Urinary bladder (tissue), 4 donors: ENCODE measurements around the gene PDE4A. TPM values are rescaled to one million over a fixed set of nuclear protein-coding genes. Genes with fewer than 3 reads are reported as not detected.

Experiments used
- DNase-seq: peaks from one replicate; pipeline ENCODE4 v3.0.0-alpha.2; 2015; ENCODE audit errors: extremely low spot score
- H3K27ac ChIP-seq: one replicate; pipeline ENCODE4 v1.5.1; 2013; ENCODE audit warnings: low read depth, mild to moderate bottlenecking, moderate library complexity
- H3K36me3 ChIP-seq: one replicate; pipeline ENCODE4 v1.6.1; 2013; ENCODE audit warnings: mild to moderate bottlenecking, moderate library complexity; ENCODE audit not compliant: insufficient read depth
- H3K4me1 ChIP-seq: one replicate; pipeline ENCODE4 v1.6.1; 2013; ENCODE audit warnings: mild to moderate bottlenecking, moderate library complexity; ENCODE audit not compliant: insufficient read depth
- H3K4me3 ChIP-seq: one replicate; pipeline ENCODE4 v1.5.1; 2013; ENCODE audit warnings: low read depth, low read length
- WGBS: extraction: QIAGEN DNeasy Blood & Tissue Kit; methylation state at CpG from one replicate; pipeline ENCODE4 v1.1.7; 2013; 5-methylcytosine and 5-hydroxymethylcytosine counted together
- polyA plus RNA-seq: library from polyadenylated mRNA; stranded (reverse); fragments of 200-250 nt; gene quantifications from one replicate; pipeline ENCODE4 v1.2.3, GENCODE V29; 2013
- total RNA-seq: library from RNA; depleted of rRNA; stranded (reverse); fragments of >200 nt; gene quantifications from one replicate; pipeline ENCODE4 v1.2.3, GENCODE V29; 2014
- donor health status: healthy with polysubstance abuse.
- donor health status: healthy.

PDE4A gene
- total and polyA plus RNA-seq, 2 donors, result 5.6 to 18.6 TPM

- no peak for DNase-seq
- no peaks in the 10 kb centered on the region for H3K4me1 ChIP-seq
- 60% methylated on average over 5 of the region's 5 CpGs for WGBS
- H3K36me3 ChIP-seq, result no peaks in the 10 kb centered on the region
- H3K4me3 ChIP-seq, result no peak overlapping the region
- no peak overlapping the region for H3K27ac ChIP-seq
These were observed 52.9 kb downstream of the PDE4A start for GRCh38 chr19:10473192-10473591.

DNA sequence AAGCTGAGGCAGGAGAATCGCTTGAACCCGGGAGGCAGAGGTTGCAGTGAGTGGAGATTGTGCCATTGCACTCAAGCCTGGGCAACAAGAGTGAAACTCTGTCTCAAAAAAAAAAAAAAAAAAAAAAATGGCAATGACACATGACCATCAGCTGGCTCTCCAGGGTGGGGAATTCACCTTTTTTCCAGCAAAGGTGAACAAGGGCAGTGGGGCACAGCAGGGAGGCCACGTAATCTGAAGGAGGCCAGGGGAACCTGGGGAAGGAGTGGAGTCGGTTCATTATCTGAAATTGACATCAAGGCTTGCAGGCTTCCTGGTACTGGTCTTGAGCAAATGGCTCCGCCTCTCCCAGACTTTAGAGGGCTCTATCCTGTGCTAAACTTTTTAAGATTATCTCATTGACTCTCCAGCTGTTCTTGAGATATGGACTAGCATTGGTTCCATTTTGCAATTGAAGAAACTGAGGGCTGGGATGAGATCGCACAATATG, 54.7 kb downstream of the PDE4A start:
- no peak overlapping the region for H3K4me3 ChIP-seq
- no peak for DNase-seq
- 61% methylated on average over 6 of the region's 6 CpGs for WGBS
- H3K27ac ChIP-seq, result no peak overlapping the region
- no peaks in the 10 kb centered on the region for H3K4me1 ChIP-seq
- H3K36me3 ChIP-seq, result no peaks in the 10 kb centered on the region

DNA sequence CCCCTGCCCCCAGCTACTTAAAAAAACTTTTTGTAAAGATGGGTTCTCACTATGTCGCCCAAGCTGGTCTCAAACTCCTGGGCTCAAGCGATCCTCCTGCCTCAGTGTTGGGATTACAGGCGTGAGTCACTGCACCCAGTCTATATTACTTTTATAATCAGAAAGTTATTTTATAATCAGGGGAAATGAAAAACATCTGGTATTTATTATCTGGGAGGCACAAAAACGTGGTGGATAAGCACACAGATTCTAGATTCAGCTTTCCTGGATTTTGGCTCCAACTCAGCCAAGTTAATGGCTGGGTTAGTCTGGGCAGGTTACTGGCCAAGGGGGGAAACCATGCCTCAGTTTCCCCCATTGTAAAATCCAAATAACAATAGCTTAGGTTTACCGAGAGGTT, 58.1 kb downstream of the PDE4A start:
- H3K27ac ChIP-seq, result no peak overlapping the region
- no peak for DNase-seq
- H3K4me1 ChIP-seq, result no peaks in the 10 kb centered on the region
- 16% methylated on average over 5 of the region's 5 CpGs for WGBS
- H3K36me3 ChIP-seq, result no peaks in the 10 kb centered on the region
- peak overlapping the region; percentile 5 for H3K4me3 ChIP-seq

DNA sequence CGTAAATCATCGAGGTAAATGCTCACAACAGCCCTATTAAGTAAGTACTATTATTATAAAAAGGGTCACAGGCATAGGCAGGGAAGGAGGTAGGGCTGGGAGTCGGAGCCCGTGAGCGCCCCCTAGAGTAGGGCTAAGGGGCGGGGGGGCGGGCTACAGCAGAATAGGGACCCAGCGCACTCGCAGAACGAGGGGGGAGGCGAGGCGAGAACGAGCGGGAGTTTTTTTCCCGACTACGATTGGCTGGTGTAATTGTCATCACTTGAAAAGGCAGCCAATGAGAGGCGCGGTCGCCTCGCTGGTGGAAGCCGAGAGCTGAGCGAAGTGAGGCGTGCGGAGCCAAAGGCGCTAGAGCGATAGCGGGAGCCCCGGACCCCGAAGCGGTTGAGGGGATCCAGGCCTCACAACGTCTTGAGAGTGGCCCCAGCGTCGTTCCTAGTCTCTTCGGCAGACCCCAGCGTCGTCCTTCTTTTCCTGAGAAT, 58.6 kb downstream of the PDE4A start:
- H3K36me3 ChIP-seq, result no peaks in the 10 kb centered on the region
- no peaks in the 10 kb centered on the region for H3K4me1 ChIP-seq
- peak overlapping the region; percentile 5 for H3K4me3 ChIP-seq
- 1% methylated on average over 36 of the region's 36 CpGs for WGBS
- peak; percentile 62 for DNase-seq
- no peak overlapping the region for H3K27ac ChIP-seq

DNA sequence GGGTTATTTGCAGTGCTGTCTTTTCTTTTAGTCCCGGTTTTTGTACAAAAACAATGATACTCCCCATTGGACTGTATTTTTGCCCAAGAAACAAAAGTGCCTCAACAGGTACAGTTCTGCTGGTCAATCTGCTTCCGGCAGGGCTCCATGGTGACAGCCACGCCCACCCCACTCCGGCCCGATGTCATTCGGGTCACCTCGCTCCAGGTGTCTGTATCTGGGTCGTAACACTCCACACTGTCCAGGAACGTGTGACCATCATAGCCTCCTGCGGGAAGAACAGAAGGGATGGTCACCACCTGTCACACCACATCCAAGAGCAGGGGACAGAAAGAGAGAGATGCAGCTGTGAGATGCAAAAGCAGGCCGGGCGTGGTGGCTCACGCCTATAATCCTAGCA, 66.2 kb downstream of the PDE4A start:
- Histone ChIP-seq H3K4me3 (no peak overlapping the region), H3K36me3 (peaks cover under 1% of the 10 kb centered on the region), H3K27ac (no peak overlapping the region), H3K4me1 (no peaks in the 10 kb centered on the region)
- 85% methylated on average over 13 of the region's 13 CpGs for WGBS
- DNase-seq, result no peak

- H3K4me1 ChIP-seq, result no peaks in the 10 kb centered on the region
- no peak overlapping the region for H3K27ac ChIP-seq
- DNase-seq, result no peak
- peaks cover 2% of the 10 kb centered on the region for H3K36me3 ChIP-seq
- H3K4me3 ChIP-seq, result no peak overlapping the region
- WGBS, result 96% methylated on average over 43 of the region's 43 CpGs
These were observed 71.2 kb downstream of the PDE4A start for GRCh38 chr19:10491472-10492047.

DNA sequence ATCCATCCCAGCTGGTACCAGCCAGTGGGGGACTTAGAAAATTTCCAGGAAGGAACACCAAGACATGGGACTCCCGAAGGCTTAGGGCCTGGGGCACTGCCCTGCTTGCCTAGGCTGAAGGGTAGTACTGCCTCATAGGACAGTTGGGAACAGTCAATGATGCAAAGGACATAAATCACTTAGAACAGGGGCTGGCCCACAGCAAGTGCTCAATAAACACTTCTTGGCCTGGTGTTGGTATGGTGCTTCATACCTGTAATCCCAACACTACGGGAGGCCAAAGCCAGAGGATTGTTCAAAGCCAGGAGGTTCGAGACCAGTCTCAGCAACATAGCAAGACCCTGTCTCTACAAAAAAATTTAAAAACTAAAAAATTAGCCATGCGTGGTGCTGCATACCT, 77.0 kb downstream of the PDE4A start:
- 93% methylated on average over 4 of the region's 4 CpGs for WGBS
- no peak for DNase-seq
- Histone ChIP-seq H3K27ac (no peak overlapping the region), H3K4me3 (no peak overlapping the region), H3K4me1 (peaks cover 1% of the 10 kb centered on the region), H3K36me3 (peaks cover 1% of the 10 kb centered on the region)

DNA sequence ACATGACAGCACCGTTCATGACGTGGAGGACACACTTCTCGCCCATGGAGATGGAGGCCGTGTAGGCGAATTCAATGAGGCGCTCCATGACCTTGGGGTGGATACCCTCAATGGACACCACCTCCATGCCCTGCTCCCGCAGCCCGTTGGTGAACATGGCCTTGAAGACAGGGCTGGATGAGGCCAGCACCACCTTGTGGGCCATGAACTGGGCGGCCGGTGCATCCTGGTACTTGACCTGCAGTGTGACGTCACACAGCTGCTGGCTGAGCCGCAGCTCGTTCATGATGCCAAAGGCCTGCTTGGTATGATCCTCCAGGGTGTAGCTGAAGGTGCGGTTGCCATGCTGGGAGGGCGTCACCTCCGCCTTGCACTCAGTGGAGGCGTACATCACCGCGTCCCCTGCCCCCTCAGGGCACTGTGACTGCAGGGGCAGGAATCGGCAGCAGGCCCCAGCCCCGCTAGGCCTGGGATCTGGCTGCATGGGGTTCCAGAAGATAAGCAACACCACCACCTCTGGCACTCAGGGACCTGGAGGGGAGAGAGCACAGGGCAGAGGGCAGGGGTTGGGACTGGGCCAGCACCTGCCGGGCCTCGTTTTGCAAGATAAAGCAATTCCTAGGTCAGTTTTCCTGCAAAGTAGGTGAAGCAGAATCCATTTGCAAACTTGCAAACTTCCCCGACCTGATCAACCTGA, 79.4 kb downstream of the PDE4A start:
- H3K4me3 ChIP-seq, result no peak overlapping the region
- DNase-seq, result no peak
- WGBS, result 88% methylated on average over 24 of the region's 24 CpGs

GRCh38 chr19:10500247-10500592, 79.9 kb downstream of the PDE4A start:
- WGBS, result 97% methylated on average over 2 of the region's 2 CpGs
- peaks cover 1% of the 10 kb centered on the region for H3K36me3 ChIP-seq

More for the DNA sequence above, 79.4 kb downstream of the PDE4A start:
- peaks cover 1% of the 10 kb centered on the region for H3K36me3 ChIP-seq
- H3K4me1 ChIP-seq, result peaks cover 1% of the 10 kb centered on the region
- H3K27ac ChIP-seq, result no peak overlapping the region

GRCh38 chr19:10501971-10502523, 81.7 kb downstream of the PDE4A start:
- under 1% methylated on average over 35 of the region's 35 CpGs for WGBS
- H3K4me1 ChIP-seq, result peaks cover 1% of the 10 kb centered on the region
- DNase-seq, result no peak
- H3K4me3 ChIP-seq, result peak overlapping the region; percentile 66
- no peaks in the 10 kb centered on the region for H3K36me3 ChIP-seq
- peak overlapping the region; percentile 93 for H3K27ac ChIP-seq

More at GRCh38 chr19:10500247-10500592, 79.9 kb downstream of the PDE4A start:
- no peak for DNase-seq
- Histone ChIP-seq H3K27ac (no peak overlapping the region), H3K4me3 (no peak overlapping the region), H3K4me1 (peaks cover 1% of the 10 kb centered on the region)

GRCh38 chr19:10502524-10503001, 82.2 kb downstream of the PDE4A start:
- peak; percentile 43 for DNase-seq
- peak overlapping the region; percentile 66 for H3K4me3 ChIP-seq
- WGBS, result under 1% methylated on average over 65 of the region's 65 CpGs
- H3K4me1 ChIP-seq, result peaks cover 1% of the 10 kb centered on the region
- no peaks in the 10 kb centered on the region for H3K36me3 ChIP-seq
- peak overlapping the region; percentile 93 for H3K27ac ChIP-seq

DNA sequence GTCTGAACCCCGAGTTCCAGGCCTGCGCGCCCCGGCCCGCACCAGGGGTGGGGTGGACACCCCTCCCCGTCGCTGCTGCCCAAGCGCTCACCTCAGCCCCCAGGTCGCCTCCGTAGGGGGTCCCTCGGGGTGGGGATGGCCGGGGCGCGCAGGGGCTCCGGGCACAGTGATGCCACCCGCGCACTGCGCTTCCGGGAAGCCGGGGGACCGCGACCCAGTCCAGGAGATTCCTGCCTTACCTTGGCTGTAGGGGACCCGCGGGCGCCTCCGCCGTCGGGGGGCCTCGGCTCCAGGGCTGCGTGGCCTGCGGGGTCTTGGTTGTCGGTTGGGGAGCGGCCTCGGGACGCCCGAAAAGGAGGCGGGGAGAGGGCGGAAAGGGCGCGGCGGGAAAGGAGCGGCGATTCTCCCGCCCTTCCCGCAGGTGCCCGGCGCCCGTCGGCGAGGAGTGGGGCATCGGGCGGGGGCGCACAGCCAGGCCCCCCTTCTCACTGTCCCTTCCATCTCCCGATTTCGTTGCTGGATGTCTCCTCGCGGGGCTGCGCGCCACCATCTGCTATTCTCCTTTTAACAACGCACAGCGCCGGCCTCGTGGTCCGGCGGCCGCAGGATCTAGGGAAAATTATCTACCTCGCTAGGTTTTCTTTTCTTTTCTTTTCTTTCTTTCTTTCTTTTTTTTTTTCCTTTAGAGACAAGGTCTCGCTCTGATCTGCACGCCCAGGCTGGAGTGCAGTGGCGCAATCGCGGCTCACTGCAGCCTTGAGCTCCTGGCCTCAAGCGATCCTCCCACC, 82.9 kb downstream of the PDE4A start, which contains the start of gene KEAP1:
TSS of gene KEAP1 (minus strand) at position 355 of the 788 bp plus-strand sequence. CDS start 3,323 bp downstream, outside the sequence.
- H3K27ac ChIP-seq, result peak within 1 kb of the TSS; percentile 93
- no peaks in the 10 kb centered on the region for H3K36me3 ChIP-seq
- peaks cover 1% of the 10 kb centered on the region for H3K4me1 ChIP-seq
- DNase-seq, result no peak
- H3K4me3 ChIP-seq, result peak within 1 kb of the TSS; percentile 66
- WGBS, result 4% methylated on average over 73 of the region's 73 CpGs

DNA sequence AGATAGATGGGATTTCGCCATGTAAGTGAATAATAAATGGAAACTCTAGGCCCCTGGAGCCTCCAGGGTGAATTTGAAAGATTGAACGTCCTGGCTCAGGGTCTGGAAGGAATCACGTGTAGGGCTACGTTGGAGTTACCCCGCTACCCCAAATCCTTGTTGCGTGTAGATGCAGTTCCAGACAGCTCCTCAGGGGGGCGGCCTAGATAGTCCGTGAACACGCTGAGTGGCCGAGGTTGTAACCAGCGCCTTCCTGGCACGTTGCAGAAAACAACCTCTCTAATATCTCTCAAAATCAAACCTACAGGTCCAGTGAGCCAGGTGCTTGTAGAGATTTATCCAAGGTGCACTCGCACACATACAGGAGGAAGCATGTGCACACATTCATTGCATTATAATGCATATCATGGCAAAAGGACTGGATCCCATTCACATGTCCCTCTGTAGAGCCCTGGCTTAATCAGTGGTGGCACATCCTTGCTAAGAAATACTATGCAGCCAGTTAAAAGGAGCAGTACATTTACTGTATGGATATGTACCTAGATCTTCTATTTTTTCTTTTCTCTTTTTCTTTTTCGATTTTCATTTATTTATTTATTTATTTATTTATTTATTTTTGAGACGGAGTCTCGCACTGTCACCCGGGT, 85.4 kb downstream of the PDE4A start:
- 29% methylated on average over 17 of the region's 17 CpGs for WGBS
- DNase-seq, result no peak
- Histone ChIP-seq H3K4me1 (no peaks in the 10 kb centered on the region), H3K4me3 (no peak overlapping the region), H3K27ac (no peak overlapping the region), H3K36me3 (no peaks in the 10 kb centered on the region)
